Measurements from ENCODE around the gene SMIM23.

SMIM23 gene

GRCh38 chr5:171808951-171809350 is 23.3 kb downstream of the SMIM23 start:
- TF ChIP-seq JUND (IDR thresholded peaks at IDR 0.05; ENCODE audit: low read depth), result no peak
- in situ Hi-C loops (cut with HindIII; ENCODE audit: low pct_unique_long_range_greater_than_20kb, low sequenced_read_pairs), result no loop called here
- no peak for DNase-seq (ENCODE audit: low read depth in 1 of 2, low spot score in 1 of 2)

- no peak for DNase-seq (ENCODE audit: low read depth in 1 of 2, low spot score in 1 of 2)
- in situ Hi-C loops (cut with HindIII; ENCODE audit: low pct_unique_long_range_greater_than_20kb, low sequenced_read_pairs), result no loop called here
- TF ChIP-seq JUND (IDR thresholded peaks at IDR 0.05; ENCODE audit: low read depth), result no peak
Observed at GRCh38 chr5:171810227-171810626, 24.6 kb downstream of the SMIM23 start.

DNA sequence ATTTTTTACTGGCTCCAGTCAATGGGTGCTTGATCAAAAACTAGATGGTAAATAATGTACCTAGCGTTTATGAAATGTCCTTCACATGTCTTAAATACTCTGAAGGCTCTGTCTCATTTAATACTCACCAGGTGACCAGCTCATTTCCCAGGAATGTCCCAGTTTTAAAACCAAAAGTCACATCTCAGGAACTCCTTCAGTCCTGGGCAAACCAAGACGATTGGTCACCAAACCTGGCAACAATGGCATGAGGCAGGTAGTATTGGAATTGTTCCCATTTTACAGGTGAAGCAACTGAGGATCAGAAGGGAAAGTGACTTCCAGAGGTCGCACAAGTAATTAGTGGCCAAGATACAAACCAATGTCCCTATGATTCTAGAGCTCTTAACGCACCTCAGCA is 27.7 kb downstream of the SMIM23 start:
- in situ Hi-C loops (cut with HindIII; ENCODE audit: low pct_unique_long_range_greater_than_20kb, low sequenced_read_pairs), result no loop called here
- no peak for DNase-seq (ENCODE audit: low read depth in 1 of 2, low spot score in 1 of 2)
- TF ChIP-seq JUND (IDR thresholded peaks at IDR 0.05; ENCODE audit: low read depth), result no peak

DNA sequence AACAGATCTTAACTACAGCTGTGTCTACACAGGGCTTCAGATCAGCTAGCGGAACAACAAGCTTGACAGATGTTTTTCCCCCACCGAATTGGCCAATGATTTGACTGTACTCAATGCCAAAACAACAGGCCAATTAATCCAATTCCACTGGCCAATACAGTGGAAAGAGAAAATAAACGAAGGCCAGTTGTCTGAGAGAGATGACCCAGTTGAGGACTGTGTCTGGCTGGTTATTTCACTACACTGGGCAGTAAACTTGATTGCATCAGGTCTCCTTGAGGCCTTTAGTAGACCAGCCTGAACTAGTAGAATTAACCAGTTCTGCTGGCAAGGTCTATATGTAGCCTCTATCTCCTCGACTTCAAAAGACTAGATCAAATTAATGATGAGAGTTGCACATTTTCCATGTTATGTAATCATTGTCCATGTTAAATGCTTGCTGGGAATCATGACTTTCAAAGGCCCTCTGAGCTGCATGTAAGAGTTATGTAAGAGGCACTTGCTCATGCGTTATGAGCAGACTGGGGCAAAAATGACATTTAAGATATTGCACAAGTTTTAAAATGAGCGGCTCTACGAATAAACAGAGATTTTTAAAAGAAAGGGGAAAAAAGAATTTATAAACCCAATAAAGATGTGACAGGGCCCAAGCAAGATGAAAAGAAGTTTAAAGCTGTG is 28.3 kb downstream of the SMIM23 start:
- no peak for DNase-seq (ENCODE audit: low read depth in 1 of 2, low spot score in 1 of 2)
- no peak for TF ChIP-seq JUND (IDR thresholded peaks at IDR 0.05; ENCODE audit: low read depth)
- in situ Hi-C loops (cut with HindIII; ENCODE audit: low pct_unique_long_range_greater_than_20kb, low sequenced_read_pairs), result no loop called here

- no peak for DNase-seq (ENCODE audit: low read depth in 1 of 2, low spot score in 1 of 2)
- in situ Hi-C loops (cut with HindIII; ENCODE audit: low pct_unique_long_range_greater_than_20kb, low sequenced_read_pairs), result no loop called here
- no peak for TF ChIP-seq JUND (IDR thresholded peaks at IDR 0.05; ENCODE audit: low read depth)
Observed at GRCh38 chr5:171816666-171817065, 31.0 kb downstream of the SMIM23 start.

DNA sequence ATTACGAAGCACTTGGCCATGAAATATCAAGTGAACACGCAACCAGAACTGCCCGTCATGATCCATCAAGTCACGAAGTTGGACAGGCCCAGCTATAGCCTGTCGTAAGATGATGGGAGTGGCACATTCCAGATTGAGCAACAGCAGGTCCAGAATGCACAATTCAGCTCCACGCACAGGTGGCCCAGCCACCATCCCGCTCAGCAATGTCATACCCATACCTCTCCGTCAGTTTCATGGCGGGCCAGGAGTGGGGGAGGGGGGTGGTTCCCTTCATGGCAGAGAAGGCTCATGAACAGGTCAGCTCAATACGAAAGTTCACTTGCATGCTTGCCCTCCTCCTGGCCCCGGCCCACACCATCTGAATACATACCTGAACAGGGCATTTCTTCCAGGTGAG is 34.9 kb downstream of the SMIM23 start:
- no peak for TF ChIP-seq JUND (IDR thresholded peaks at IDR 0.05; ENCODE audit: low read depth)
- no peak for DNase-seq (ENCODE audit: low read depth in 1 of 2, low spot score in 1 of 2)
- in situ Hi-C loops (cut with HindIII; ENCODE audit: low pct_unique_long_range_greater_than_20kb, low sequenced_read_pairs), result no loop called here

DNA sequence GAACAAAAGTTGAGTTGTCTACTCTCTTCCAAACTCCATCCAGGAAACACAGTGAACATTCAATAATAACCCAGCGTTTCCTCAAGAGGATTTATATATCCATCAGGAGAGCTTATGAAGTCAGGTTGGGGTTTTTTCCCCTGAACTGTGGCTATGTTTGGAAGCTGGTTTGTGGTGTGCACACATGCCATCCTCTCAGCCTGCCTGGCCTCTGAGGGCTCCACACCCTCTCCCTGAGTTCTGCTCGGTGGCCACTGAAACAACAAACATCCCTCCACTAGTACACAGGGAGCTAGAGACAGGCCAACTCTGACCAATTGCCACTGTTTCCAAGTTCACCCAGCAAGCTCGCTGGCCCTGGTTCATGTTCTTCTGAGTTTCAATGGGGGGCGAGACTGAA is 35.7 kb downstream of the SMIM23 start:
- DNase-seq (ENCODE audit: low read depth in 1 of 2, low spot score in 1 of 2), result no peak
- in situ Hi-C loops (cut with HindIII; ENCODE audit: low pct_unique_long_range_greater_than_20kb, low sequenced_read_pairs), result no loop called here

GRCh38 chr5:171823269-171823668 is 37.7 kb downstream of the SMIM23 start:
- no peak for TF ChIP-seq JUND (IDR thresholded peaks at IDR 0.05; ENCODE audit: low read depth)
- in situ Hi-C loops (cut with HindIII; ENCODE audit: low pct_unique_long_range_greater_than_20kb, low sequenced_read_pairs), result no loop called here
- DNase-seq (ENCODE audit: low read depth in 1 of 2, low spot score in 1 of 2), result no peak

More for the DNA sequence above, 35.7 kb downstream of the SMIM23 start:
- no peak for TF ChIP-seq JUND (IDR thresholded peaks at IDR 0.05; ENCODE audit: low read depth)

- TF ChIP-seq JUND (IDR thresholded peaks at IDR 0.05; ENCODE audit: low read depth), result no peak
- in situ Hi-C loops (cut with HindIII; ENCODE audit: low pct_unique_long_range_greater_than_20kb, low sequenced_read_pairs), result no loop called here
- DNase-seq (ENCODE audit: low read depth in 1 of 2, low spot score in 1 of 2), result no peak
Observed at GRCh38 chr5:171825051-171825450, 39.4 kb downstream of the SMIM23 start.

DNA sequence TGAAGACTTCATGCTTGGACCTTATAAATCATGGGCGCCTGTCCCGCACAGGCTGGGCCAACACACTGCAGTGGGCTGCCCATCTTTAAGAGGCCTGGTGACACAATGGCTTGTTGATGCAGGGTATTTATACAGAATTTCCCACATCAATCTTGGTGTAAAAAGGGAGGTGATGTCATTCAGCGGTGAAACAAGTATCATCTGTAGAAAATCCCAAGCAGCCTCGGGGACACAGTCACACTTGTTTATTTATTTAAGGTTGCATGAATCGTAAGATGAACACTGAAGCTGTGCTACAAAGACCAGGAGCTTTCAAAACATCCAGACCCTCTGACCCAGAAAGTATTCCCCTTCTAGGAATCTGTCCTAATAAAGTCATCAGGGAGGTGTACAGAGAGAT is 40.5 kb downstream of the SMIM23 start:
- in situ Hi-C loops (cut with HindIII; ENCODE audit: low pct_unique_long_range_greater_than_20kb, low sequenced_read_pairs), result no loop called here
- DNase-seq (ENCODE audit: low read depth in 1 of 2, low spot score in 1 of 2), result no peak
- TF ChIP-seq JUND (IDR thresholded peaks at IDR 0.05; ENCODE audit: low read depth), result no peak

DNA sequence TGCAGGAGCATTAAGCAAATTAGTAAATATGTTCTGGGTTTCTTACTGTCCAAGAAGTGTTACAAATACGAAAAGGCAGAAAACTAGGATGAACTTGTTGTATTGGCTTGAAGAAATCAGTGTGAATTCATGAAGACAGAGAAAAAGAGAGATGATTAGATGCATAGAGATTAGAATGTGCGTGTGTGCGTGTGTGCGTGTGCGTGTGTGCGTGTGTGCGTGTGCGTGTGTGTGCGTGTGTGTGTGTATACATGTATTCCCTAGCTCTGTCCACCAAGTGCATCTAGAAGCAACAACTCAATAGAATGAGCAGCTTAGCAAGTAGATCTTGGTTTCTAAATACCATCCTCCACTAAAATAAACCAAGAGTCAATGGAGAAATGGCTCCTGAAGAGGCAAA is 41.5 kb downstream of the SMIM23 start:
- in situ Hi-C loops (cut with HindIII; ENCODE audit: low pct_unique_long_range_greater_than_20kb, low sequenced_read_pairs), result no loop called here
- no peak for DNase-seq (ENCODE audit: low read depth in 1 of 2, low spot score in 1 of 2)

DNA sequence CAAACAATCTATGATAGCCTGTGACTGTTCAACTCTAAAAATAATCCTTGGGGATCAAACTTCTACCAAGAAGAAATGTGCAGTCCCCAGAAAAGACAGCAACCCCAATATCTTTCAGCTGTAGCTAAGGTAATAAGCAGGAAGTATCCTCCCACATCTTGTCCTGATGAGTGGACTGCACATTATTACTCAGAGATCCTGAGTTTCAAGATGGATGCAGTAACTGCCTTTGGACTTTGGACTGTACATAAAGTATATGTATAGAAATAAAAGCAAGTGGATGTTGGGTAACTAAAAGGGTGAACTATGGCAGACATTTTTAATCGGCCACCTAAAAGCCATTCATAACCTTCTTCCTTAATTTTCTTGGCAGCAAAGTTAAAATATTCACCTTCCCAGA is 45.1 kb downstream of the SMIM23 start:
- DNase-seq (ENCODE audit: low read depth in 1 of 2, low spot score in 1 of 2), result no peak
- in situ Hi-C loops (cut with HindIII; ENCODE audit: low pct_unique_long_range_greater_than_20kb, low sequenced_read_pairs), result no loop called here
- no peak for TF ChIP-seq JUND (IDR thresholded peaks at IDR 0.05; ENCODE audit: low read depth)

More for the DNA sequence above, 41.5 kb downstream of the SMIM23 start:
- TF ChIP-seq JUND (IDR thresholded peaks at IDR 0.05; ENCODE audit: low read depth), result no peak

DNA sequence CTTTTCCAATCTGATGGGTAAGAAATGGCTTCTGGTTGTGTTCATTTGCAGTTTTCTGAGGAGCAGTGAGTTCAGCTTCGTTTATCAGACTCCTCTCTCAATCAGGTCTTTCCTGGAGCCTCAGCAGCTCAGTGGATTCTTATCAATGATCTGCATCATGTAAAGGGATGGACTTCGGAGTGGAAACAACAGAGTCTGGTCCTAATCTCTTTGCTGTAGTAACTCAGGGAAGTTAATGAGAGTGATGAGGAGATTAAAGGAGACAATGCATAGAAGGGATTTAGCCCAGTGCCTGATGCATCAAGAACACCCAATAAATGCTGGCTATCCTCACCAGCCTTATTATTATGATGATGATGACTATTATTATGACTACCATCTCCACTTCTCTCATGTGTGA is 47.2 kb downstream of the SMIM23 start:
- TF ChIP-seq JUND (IDR thresholded peaks at IDR 0.05; ENCODE audit: low read depth), result no peak
- no peak for DNase-seq (ENCODE audit: low read depth in 1 of 2, low spot score in 1 of 2)
- in situ Hi-C loops (cut with HindIII; ENCODE audit: low pct_unique_long_range_greater_than_20kb, low sequenced_read_pairs), result no loop called here

DNA sequence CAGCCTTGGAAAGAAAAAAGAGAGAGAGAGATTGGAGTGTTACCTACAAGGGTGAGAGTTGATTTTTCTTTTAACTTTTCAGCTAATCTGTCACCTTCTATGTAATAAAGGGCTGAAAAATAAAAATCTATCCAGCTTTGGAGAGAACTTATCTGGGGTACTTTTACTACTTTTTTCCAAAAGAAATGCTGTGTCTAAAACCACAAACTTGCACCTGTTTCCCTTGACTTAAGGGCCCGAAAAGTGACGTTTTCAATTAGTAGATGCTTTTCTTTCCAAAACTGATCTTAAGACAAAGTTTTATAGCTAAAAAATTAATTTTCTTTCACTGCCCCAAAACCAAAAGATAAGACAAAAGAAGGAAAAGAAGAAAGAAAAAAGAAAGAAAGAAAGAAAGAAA is 48.8 kb downstream of the SMIM23 start:
- no peak for TF ChIP-seq JUND (IDR thresholded peaks at IDR 0.05; ENCODE audit: low read depth)
- in situ Hi-C loops (cut with HindIII; ENCODE audit: low pct_unique_long_range_greater_than_20kb, low sequenced_read_pairs), result no loop called here
- no peak for DNase-seq (ENCODE audit: low read depth in 1 of 2, low spot score in 1 of 2)
